ENCODE measurements around the gene NES. TPM values are rescaled to one million over a fixed set of nuclear protein-coding genes. Genes with fewer than 3 reads are reported as not detected.

NES gene
- total and polyA plus RNA-seq, 2 of the 8 experiments (the other 6 are each of a cell fraction or from before 2014, with no cell fraction given) = 13.3 to 135 TPM

GRCh38 chr1:156663178-156663577 lies 14.0 kb downstream of the NES start (continued):
- TF ChIP-seq CHD7 (IDR thresholded peaks at IDR 0.05; ENCODE audit: insufficient replicate concordance, low read length) (no peak), SIRT6 (IDR thresholded peaks at IDR 0.05; ENCODE audit: low read length) (no peak), ASH2L (IDR thresholded peaks at IDR 0.05; ENCODE audit: low read length) (no peak), CTCF (IDR thresholded peaks at IDR 0.05; ENCODE audit: control extremely low read depth in 1 of 3, insufficient read depth in 1 of 3, low read depth in 1 of 3, low read length in 3 of 3) (no peak), SRF (IDR thresholded peaks at IDR 0.05; ENCODE audit: low read depth, low read length) (no peak), RFX5 (IDR thresholded peaks at IDR 0.05; ENCODE audit: borderline replicate concordance, low read depth, low read length) (no peak), NANOG (IDR thresholded peaks at IDR 0.05; ENCODE audit: insufficient read depth, low read depth, low read length, poor library complexity, severe bottlenecking) (no peak), TBP (IDR thresholded peaks at IDR 0.05; ENCODE audit: low read depth, low read length) (no peak), POU5F1 (IDR thresholded peaks at IDR 0.05; ENCODE audit: low read depth, low read length) (no peak), GABPA (IDR thresholded peaks at IDR 0.05; ENCODE audit: borderline replicate concordance, insufficient read depth, low read length) (no peak)
